H1 (cell line): ENCODE measurements around the gene KCNB1. TPM values are rescaled to one million over a fixed set of nuclear protein-coding genes. Genes with fewer than 3 reads are reported as not detected.

Source experiments
- CTCF ChIA-PET: fragments of 300-600 bp; sonication (Branson Sonifier 250); formaldehyde crosslinking; loops from one replicate; lab custom pipeline; 2021; ENCODE audit not compliant: partially characterized antibody; lab: Charles Lee
- POLR2A ChIA-PET: fragments of 300-600 bp; sonication (Branson Sonifier 250); formaldehyde crosslinking; loops from one replicate; lab custom pipeline; 2021; ENCODE audit warnings: inconsistent platforms; ENCODE audit not compliant: partially characterized antibody; lab: Charles Lee
- DNase-seq, 2 experiments: peaks; one replicate each; pipeline versions ENCODE4 v3.0.0 to v3.0.0-alpha.2; 2010 to 2022; ENCODE audit warnings: low spot score in 2 of 2, low read depth in 1 of 2, mixed read lengths in 1 of 2
- FAIRE-seq: peaks from 2 replicates; lab custom pipeline; 2011; peaks lifted over from hg19 to GRCh38; lab: Jason Lieb, UNC
- H2AFZ ChIP-seq: 2 replicates; pipeline ENCODE4 v1.8.1; 2012; ENCODE audit warnings: low read length, inconsistent platforms
- H2AK5ac ChIP-seq: 2 replicates; pipeline ENCODE4 v1.6.1; 2013; ENCODE audit warnings: low read depth, low read length
- H2BK120ac ChIP-seq: replicated peaks from 2 replicates; pipeline ENCODE3; 2013; ENCODE audit warnings: low read depth, low read length, inconsistent platforms
- H2BK12ac ChIP-seq: 2 replicates; pipeline ENCODE4 v1.6.1; 2013; ENCODE audit warnings: low read depth, low read length
- H2BK15ac ChIP-seq: 2 replicates; pipeline ENCODE4 v1.6.1; 2013; ENCODE audit warnings: low read length
- H2BK20ac ChIP-seq: 2 replicates; pipeline ENCODE4 v1.6.1; 2013; ENCODE audit warnings: low read length
- H2BK5ac ChIP-seq: 2 replicates; pipeline ENCODE4 v1.6.1; 2013; ENCODE audit warnings: low read depth, low read length
- H3K14ac ChIP-seq: 2 replicates; pipeline ENCODE4 v1.6.1; 2013; ENCODE audit warnings: inconsistent platforms; ENCODE audit not compliant: insufficient read length
- H3K18ac ChIP-seq: 2 replicates; pipeline ENCODE4 v1.6.1; 2013; ENCODE audit warnings: low read length; ENCODE audit errors: extremely low read depth
- H3K23ac ChIP-seq: 2 replicates; pipeline ENCODE4 v1.6.1; 2013; ENCODE audit warnings: inconsistent platforms; ENCODE audit not compliant: insufficient read length
- H3K23me2 ChIP-seq: 2 replicates; pipeline ENCODE4 v1.6.1; 2013; ENCODE audit warnings: low read depth, low read length
- H3K27ac ChIP-seq: 2 replicates; pipeline ENCODE4 v1.6.1; 2011; ENCODE audit warnings: low read depth, low read length, inconsistent platforms
- H3K27me3 ChIP-seq, 4 experiments: replicated peaks in 1 of 4; 1 replicate in 1 of 4; 2 replicates in 3 of 4; pipeline versions ENCODE4 v1.6.1 to v1.8.1; 2011 to 2013; ENCODE audit warnings: low read length in 3 of 4, mild to moderate bottlenecking in 3 of 4, inconsistent platforms in 2 of 4, mixed read lengths in 2 of 4, moderate library complexity in 1 of 4; ENCODE audit not compliant: control insufficient read depth in 3 of 4, insufficient read depth in 3 of 4; ENCODE audit errors: extremely low read depth in 1 of 4
- H3K36me3 ChIP-seq, 4 experiments: 2 replicates each; pipeline versions ENCODE4 v1.6.1 to v1.8.1; 2011 to 2013; ENCODE audit warnings: mild to moderate bottlenecking in 4 of 4, low read length in 3 of 4, moderate library complexity in 2 of 4, control low read depth in 1 of 4, inconsistent platforms in 1 of 4; ENCODE audit not compliant: insufficient read depth in 4 of 4, control insufficient read depth in 2 of 4
- H3K4ac ChIP-seq: replicated peaks from 2 replicates; pipeline ENCODE3; 2013; ENCODE audit warnings: low read length, low read depth, mixed read lengths, inconsistent platforms; ENCODE audit not compliant: insufficient read length
- H3K4me1 ChIP-seq, 4 experiments: replicated peaks in 1 of 4; 1 replicate in 1 of 4; 2 replicates in 3 of 4; pipeline versions ENCODE4 v1.6.1 to v1.8.1; 2011 to 2013; ENCODE audit warnings: low read length in 3 of 4, inconsistent platforms in 2 of 4, mixed read lengths in 1 of 4; ENCODE audit not compliant: insufficient read depth in 4 of 4, control insufficient read depth in 3 of 4
- H3K4me2 ChIP-seq, 2 experiments: 2 replicates each; pipeline versions ENCODE4 v1.6.1 to v1.8.1; 2011 to 2013; ENCODE audit warnings: low read depth in 2 of 2, low read length in 2 of 2, control low read depth in 1 of 2, inconsistent platforms in 1 of 2, mild to moderate bottlenecking in 1 of 2; ENCODE audit not compliant: insufficient read depth in 1 of 2
- H3K4me3 ChIP-seq, 4 experiments: fragments of 200-600, 300-600 bp in 1 of 4; sonication (generic), shearing (Covaris generic), sonication (Bioruptor Twin) in 1 of 4; 2 replicates each; pipeline versions ENCODE4 v1.5.1 to v1.8.1; 2011 to 2016; ENCODE audit warnings: low read length in 4 of 4, low read depth in 3 of 4, control low read depth in 2 of 4, inconsistent platforms in 2 of 4, mild to moderate bottlenecking in 2 of 4, mixed read lengths in 1 of 4, moderate library complexity in 1 of 4; ENCODE audit not compliant: insufficient read depth in 2 of 4; ENCODE audit errors: extremely low read depth in 1 of 4
- H3K56ac ChIP-seq: replicated peaks from 2 replicates; pipeline ENCODE3; 2013; ENCODE audit warnings: low read depth, mild to moderate bottlenecking, mixed read lengths, low read length, inconsistent platforms; ENCODE audit not compliant: insufficient read length
- H3K79me1 ChIP-seq: 2 replicates; pipeline ENCODE4 v1.6.1; 2013; ENCODE audit warnings: low read depth, low read length, control low read depth
- H3K79me2 ChIP-seq, 2 experiments: 2 replicates each; pipeline versions ENCODE4 v1.6.1 to v1.8.1; 2012 to 2013; ENCODE audit warnings: low read length in 2 of 2, mild to moderate bottlenecking in 2 of 2, inconsistent platforms in 1 of 2; ENCODE audit not compliant: insufficient read depth in 2 of 2, control insufficient read depth in 1 of 2
- H3K9ac ChIP-seq, 4 experiments: replicated peaks in 1 of 4; 1 replicate in 1 of 4; 2 replicates in 3 of 4; pipeline versions ENCODE4 v1.6.1 to v1.8.1; 2011 to 2013; ENCODE audit warnings: low read depth in 3 of 4, low read length in 3 of 4, control low read depth in 2 of 4, mild to moderate bottlenecking in 2 of 4, moderate library complexity in 2 of 4, inconsistent platforms in 1 of 4; ENCODE audit errors: extremely low read depth in 1 of 4
- H3K9me3 ChIP-seq, 2 experiments: 2 replicates each; pipeline versions ENCODE4 v1.6.1 to v1.8.1; 2012 to 2013; ENCODE audit warnings: mild to moderate bottlenecking in 2 of 2, moderate library complexity in 2 of 2, control low read depth in 1 of 2, inconsistent platforms in 1 of 2, low read depth in 1 of 2, low read length in 1 of 2, mixed read lengths in 1 of 2; ENCODE audit not compliant: insufficient read depth in 2 of 2
- H4K20me1 ChIP-seq, 2 experiments: replicated peaks in 1 of 2; 2 replicates each; pipeline versions ENCODE3 to v1.8.1; 2011 to 2013; ENCODE audit warnings: inconsistent platforms in 2 of 2, low read length in 2 of 2, mild to moderate bottlenecking in 1 of 2; ENCODE audit not compliant: insufficient read depth in 2 of 2, control insufficient read depth in 1 of 2
- H4K5ac ChIP-seq: 2 replicates; pipeline ENCODE4 v1.6.1; 2013; ENCODE audit warnings: low read length, low read depth, mixed read lengths, inconsistent platforms; ENCODE audit not compliant: insufficient read length
- H4K8ac ChIP-seq: 2 replicates; pipeline ENCODE4 v1.8.0; 2013; ENCODE audit warnings: mild to moderate bottlenecking, moderate library complexity, low read length, inconsistent platforms; ENCODE audit not compliant: insufficient read depth; ENCODE audit errors: extremely low read depth
- H4K91ac ChIP-seq: replicated peaks from 2 replicates; pipeline ENCODE3; 2013; ENCODE audit warnings: low read length, mixed read lengths, inconsistent platforms; ENCODE audit not compliant: insufficient read length
- FOSL1 ChIP-seq: IDR thresholded peaks from 2 replicates; pipeline ENCODE4 v1.6.1; 2011; ENCODE audit warnings: mild to moderate bottlenecking, low read depth, low read length, moderate library complexity; ENCODE audit not compliant: insufficient read depth
- WGBS, 2 experiments: shearing (Covaris generic) in 1 of 2; methylation state at CpG; one replicate each; pipeline versions ENCODE4 v1.1.6 to v1.1.7; 2013 to 2015; ENCODE audit warnings: low lambda C conversion rate in 2 of 2, mixed read lengths in 2 of 2, inconsistent platforms in 1 of 2, low coverage in 1 of 2, missing lambda C conversion rate in 1 of 2; ENCODE audit not compliant: insufficient replicate concordance in 2 of 2, insufficient coverage in 1 of 2, insufficient read length in 1 of 2; ENCODE audit errors: extremely low coverage in 1 of 2, missing lambda C conversion rate in 1 of 2; 5-methylcytosine and 5-hydroxymethylcytosine counted together
- polyA plus RNA-seq, 7 experiments: library from polyadenylated mRNA; depleted of rRNA in 3 of 7; stranded (reverse) in 5 of 7; unstranded in 2 of 7; fragments of >200 nt in 5 of 7; fragments of 200-250 nt in 2 of 7; gene quantifications; 1 replicate in 5 of 7; 2 replicates in 1 of 7; 4 replicates in 1 of 7; pipeline versions ENCODE4 v1.2.1 to v1.2.3, GENCODE V29; 2011 to 2013; ENCODE audit warnings: missing spikeins in 2 of 7, mixed read lengths in 2 of 7
- total RNA-seq: library from RNA; stranded (reverse); fragmentation: NEBNext Ultra II Directional; extraction: Animal tissue kit (Norgen Biotek cat#: 25700); gene quantifications from 2 replicates; pipeline ENCODE4 v1.2.1, GENCODE V29; 2021

KCNB1 gene
- total and polyA plus RNA-seq, 2 of the 8 experiments (the other 6 are each of a cell fraction or from before 2014, with no cell fraction given) = 0.58 to 0.67 TPM

- H3K4me3 ChIP-seq = no peak overlapping the region
- no peak overlapping the region for H3K18ac ChIP-seq
- ChIA-PET POLR2A (interaction anchor here (1.1 to 1.5 kb wide), 2 partner anchors 39 to 139 kb away, joined by 3 to 4 read pairs; no protein-coding TSS in a partner anchor), CTCF (interaction anchor here (0.6 to 8.5 kb wide), 24 partner anchors 13 to 364 kb away, joined by 3 to 126 read pairs (median 4); no protein-coding TSS in a partner anchor)
- H3K23me2 ChIP-seq = peaks cover 6% of the 10 kb centered on the region; the same call in 1 of the 2 replicates
- no peak overlapping the region for H2BK15ac ChIP-seq
- peaks cover 0 to 4% of the 10 kb centered on the region in 2 experiments; a peak in 2 of 4 replicates for H3K9me3 ChIP-seq
- H3K36me3 ChIP-seq = no peaks in the 10 kb centered on the region
- H3K27me3 ChIP-seq = peaks cover 0 to 12% (median 9%) of the 10 kb centered on the region in 4 experiments; a peak in 5 of 7 replicates
- H2BK12ac ChIP-seq = no peak overlapping the region
- no peak overlapping the region for H3K27ac ChIP-seq
- no peak overlapping the region for H2AK5ac ChIP-seq
- H3K4ac ChIP-seq = no peak overlapping the region
- H3K4me1 ChIP-seq = peaks cover 0 to 5% (median under 1%) of the 10 kb centered on the region in 4 experiments; a peak in 2 of 7 replicates
- H2AFZ ChIP-seq = no peak overlapping the region
- H3K23ac ChIP-seq = no peak overlapping the region
- peaks cover 0 to 5% of the 10 kb centered on the region in 2 experiments for H4K20me1 ChIP-seq
- no peaks in the 10 kb centered on the region for H3K79me2 ChIP-seq
- FAIRE-seq (no peak), DNase-seq (no peak)
- H2BK20ac ChIP-seq = no peak overlapping the region
- H3K9ac ChIP-seq = no peak overlapping the region
- H4K8ac ChIP-seq = no peak overlapping the region
- no peak overlapping the region for H2BK120ac ChIP-seq
- no peak overlapping the region for H4K91ac ChIP-seq
- no peak overlapping the region for H2BK5ac ChIP-seq
- no peak overlapping the region for H4K5ac ChIP-seq
- WGBS, 2 experiments = 75% methylated on average over 1 of the region's 1 CpG; no CpG with 5 or more reads in 1 of the 2 experiments
- H3K4me2 ChIP-seq = no peak overlapping the region
- H3K56ac ChIP-seq = no peak overlapping the region
- H3K14ac ChIP-seq = no peak overlapping the region
- no peaks in the 10 kb centered on the region for H3K79me1 ChIP-seq
- no peak for TF ChIP-seq FOSL1
These were observed 3.1 kb upstream of the KCNB1 start for GRCh38 chr20:49485563-49485962.
